HG03354 (cell line): Measurements from ENCODE around the gene CAPN9.
"Not testable (repeated sequence)": the region's sequence is repeated elsewhere in the genome, so short reads cannot be mapped to it uniquely, and the experiment has no call there.

ENCODE experiments used
- ATAC-seq: cut with Tn5 transposase; IDR thresholded peaks from one replicate; pipeline ENCODE4 v1.9.1; 2021; ENCODE audit warnings: mild to moderate bottlenecking; ENCODE audit not compliant: unreplicated experiment, poor library complexity, severe bottlenecking

Gene CAPN9

DNA sequence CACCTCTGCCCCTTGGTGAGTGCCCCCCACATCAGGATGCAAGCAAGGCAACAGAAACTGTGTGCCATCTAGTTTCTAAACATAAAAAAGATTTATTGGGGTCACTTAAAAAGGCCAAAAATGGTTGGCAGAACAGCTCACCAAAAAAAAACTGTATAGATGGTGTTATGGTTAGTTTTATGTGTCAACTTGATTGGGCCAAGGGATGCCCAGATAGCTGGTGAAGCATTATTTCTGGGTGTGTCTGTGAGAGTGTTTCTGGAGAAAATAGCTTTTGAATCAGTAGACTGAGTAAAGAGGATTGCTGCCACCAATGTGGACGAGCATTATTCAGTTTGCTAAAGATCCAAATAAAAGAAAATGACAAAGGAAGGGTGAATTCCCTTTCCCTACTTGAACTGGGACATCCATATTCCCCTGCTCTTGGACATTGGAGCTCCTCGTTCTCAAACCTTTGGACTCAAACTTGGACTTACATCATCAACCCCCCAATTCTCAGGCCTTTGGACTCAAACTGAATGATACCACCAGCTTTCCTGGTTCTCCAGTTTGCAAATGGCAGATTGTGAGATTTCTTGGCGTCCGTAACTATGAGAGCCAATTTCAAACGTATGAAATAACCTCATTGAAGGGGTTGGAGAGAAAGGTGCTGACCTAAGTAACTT lies 16.9 kb downstream of the CAPN9 start:
- no peak for ATAC-seq

DNA sequence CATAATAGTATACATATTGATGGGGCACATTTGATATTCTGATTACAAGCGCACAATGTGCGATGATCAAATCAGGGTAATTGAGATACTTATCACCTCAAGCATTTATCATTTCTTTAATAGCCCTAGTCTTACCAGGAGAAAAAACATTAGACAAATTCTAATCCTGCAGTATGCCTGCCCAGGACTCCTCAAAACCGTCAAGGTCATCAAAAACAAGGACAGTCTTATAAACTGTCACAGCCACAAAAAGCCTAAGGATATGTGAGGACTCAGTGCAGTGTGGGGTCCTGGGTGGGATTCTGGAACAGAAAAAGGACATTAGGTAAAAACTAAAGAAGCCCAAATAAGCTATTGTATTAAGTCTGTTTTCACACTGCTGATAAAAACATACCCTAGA lies 19.1 kb downstream of the CAPN9 start:
- ATAC-seq = no peak

DNA sequence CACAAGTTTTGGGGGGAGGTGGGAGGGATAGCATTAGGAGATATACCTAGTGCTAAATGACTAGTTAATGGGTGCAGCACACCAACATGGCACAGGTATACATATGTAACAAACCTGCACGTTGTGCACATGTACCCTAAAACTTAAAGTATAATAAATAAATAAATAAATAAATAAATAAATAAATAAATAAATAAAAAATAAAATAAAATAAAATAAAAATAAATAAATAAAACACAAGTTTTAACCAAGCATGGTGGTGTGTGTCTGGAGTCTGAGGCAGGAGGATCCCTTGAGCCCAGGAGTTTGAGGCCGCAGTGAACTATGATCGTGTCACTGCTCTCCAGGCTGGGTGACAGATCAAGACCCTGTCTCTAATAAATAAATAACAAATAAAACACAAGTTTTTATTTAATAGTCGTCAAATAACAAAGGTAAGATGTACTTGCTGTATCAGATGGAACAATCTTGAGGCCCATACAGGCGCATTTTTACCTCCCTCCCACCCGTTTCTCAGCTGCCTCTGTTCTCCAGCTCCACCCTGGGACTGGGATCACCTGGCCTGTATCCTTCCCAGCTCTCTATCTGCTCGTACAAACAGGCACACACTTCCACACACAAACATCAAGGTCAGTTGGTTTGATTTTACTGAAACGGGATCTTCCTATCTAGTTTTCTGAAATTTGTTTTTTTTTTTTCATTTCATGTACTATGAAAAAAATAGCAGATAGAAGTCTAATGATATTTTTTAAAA lies 20.8 kb downstream of the CAPN9 start:
- ATAC-seq = not testable (repeated sequence)

DNA sequence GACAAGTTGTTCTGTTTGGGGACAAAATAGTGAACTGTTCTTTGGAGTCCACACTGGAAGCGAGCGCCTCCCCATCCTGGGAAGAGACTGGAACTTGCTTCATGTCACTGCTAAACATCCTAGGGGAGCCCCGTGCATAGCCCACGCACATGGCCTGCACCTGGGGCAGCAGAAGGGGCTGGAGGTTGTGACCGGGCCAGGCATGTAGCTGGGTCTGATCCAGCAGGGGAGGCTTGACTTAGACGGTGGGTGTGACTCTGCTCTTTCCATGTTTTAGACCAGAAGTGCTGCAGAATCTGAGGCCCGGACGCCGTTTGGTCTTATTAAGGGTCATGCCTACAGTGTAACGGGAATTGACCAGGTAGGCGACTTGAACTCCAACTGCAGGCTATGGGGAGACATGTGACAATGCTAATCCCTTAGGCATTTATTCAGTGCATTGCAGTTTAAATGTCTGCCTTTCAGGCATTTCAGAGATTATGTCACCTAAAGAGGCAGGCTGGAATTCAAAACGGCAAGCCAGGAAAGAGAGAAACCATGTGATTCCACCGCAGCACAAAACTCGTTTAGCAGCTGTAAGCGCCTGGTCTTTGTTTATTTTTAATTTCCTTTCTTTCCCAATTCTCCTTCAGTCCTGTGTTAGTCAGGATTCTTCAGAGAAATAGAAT lies 21.8 kb downstream of the CAPN9 start:
- ATAC-seq = no peak

DNA sequence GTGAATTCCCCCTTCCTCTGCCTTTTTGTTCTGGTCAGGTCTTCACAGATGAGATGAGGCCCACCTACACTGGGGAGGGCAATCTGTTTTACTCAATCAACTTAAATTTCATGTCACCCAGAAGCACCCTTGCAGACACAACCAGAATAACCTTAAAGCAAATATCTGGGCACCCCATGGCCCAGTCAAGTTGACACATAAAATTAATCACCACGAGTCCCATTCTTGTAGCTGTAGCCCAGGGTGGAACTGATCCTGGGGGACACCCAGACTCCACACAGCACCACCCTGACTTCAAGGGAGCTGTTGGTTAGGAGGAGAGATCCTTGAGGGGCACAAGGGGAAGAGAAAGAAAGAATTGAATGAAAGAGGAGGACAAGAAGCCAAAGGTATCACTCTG lies 23.1 kb downstream of the CAPN9 start:
- no peak for ATAC-seq

DNA sequence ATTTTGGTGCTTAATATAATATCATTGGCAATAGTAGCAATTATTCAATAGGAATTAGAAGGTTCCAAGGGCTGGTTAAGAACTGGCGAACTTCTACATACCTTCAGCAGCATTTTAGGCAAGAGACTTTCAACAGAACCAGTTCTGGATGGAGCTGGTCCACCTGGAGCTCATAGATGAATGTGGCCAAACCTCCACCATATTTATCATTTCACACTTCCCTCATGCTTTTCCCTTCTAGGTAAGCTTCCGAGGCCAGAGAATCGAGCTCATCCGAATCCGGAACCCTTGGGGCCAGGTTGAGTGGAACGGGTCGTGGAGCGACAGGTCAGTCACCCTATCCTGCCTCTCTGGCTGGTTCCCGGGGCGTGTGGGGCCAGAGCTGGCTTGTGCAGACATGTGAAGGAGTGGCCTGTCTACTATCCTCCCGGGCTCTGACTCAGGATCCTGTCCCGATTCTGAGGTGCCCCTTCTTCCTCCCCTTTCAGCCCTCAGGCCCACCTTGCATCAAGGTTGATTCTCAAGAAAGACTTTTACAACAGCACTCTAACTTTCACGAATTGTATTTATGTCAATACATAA lies 24.7 kb downstream of the CAPN9 start:
- ATAC-seq = no peak

DNA sequence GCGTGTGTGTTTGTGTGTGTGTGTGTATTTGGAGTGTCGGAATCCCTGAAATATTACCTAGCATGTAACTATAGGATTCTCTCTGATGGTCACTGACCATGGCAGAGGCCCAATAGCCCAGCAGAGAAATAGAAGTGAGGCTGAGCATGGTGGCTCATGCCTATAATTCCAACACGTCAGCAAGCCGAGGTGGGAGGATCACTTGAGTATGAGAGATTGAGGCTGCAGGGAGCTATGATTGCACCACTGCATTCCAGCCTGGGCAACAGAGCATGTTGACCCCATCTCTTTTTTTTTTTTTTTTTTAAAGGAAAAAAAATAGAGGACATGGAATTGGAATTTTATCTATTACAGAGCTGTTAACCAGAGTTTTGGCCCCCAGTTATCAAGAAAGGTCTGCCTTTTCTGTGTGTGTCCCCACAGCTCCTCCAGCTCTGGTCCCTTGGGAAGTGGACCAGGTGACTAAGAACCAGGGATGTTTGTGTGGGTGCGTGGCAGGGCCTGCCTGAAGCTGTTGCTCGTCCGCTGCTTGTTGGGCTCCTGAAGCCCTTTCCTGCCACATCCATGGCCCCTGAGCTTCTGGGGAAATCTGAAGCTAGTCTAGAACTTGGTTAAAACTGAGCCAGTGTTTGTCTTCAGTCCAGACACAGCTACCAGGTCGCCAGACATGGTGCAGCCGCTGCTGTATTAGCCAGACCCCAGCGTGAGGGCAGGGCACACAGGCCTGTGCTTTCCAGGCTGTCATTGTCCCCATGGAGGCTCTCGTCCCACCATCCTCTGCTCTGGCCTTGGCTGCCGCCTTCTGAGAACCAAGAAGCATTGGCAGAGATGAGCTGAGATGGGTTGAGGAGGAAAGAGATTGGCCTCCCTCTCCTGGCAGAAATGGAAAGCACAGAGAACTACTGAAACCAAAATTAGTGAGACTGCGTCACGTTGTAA lies 25.5 kb downstream of the CAPN9 start:
- ATAC-seq = no peak

DNA sequence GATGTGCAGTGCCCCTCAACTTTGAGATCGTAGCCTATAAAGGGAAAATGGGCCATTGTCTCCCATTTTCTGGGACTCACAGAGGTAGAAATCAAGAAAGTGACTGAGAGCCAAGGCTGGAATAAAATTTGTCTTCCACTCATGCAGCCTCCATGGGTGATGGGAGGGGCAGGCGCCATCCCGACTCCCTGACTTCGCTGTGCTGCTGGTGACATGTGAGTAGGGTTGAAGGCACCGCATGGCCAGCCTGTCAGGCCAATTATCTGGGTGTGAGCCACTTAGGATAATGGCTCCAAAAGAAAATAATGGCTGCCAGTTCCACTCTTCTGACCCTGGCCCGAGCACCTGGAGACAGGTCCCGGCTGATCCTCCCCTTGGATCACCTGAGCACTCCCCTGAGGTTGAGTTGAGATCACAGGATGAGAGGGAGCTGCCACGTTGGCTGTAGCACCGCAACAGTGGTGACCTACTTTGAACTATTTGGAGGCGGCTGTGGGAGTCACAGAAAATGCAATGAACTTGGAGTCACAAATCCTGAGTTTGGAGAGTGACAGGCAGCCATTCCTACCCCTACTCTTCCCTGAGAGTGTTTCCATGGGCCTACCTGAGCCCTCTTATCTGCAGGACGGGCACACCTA lies 26.3 kb downstream of the CAPN9 start:
- ATAC-seq = no peak

DNA sequence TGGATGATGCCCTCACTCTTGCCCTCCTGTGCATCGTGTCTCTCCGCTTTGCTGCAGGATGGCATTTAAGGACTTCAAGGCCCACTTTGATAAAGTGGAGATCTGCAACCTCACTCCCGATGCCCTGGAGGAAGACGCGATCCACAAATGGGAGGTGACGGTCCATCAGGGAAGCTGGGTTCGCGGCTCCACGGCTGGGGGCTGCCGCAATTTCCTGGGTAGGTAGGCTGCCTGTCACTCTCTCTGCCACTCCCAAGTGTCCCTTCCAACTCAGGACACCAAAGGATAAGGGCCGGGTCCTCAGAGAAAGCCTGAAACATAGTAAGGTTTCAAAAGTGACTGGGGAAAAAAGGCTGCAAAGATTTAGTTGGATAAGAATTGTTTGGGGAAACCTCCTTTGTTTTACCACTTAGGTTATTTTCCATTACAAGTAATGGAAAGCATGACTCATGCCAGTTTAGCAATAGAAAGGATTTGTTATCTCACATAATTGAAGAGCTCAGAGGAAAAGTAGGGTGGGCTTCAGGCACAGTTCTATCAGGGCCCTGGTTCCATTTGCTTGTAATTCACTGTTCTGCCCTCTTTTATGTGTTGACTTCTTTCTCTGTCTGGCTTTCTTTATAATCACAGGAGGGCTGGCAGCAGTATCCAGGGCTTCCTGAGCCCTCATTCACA lies 31.9 kb downstream of the CAPN9 start:
- ATAC-seq = no peak

DNA sequence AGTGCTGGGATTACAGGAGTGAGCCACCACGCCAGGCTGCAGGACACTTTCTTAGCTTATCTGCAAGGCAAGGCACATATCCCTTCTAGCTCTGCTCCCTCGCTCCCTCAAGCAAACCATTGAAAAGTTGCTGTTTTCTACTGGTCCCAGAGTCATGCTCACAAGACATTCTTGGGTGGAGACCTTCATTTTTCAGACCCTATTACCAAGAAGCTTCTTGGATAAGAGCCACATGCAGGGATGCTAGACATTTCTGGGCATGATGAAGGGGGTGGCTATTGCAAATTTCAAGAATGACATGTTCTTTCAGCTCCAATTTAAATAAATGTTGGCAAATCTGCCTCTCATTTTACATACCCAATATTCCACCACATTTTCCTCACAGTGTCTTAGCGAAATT lies 33.9 kb downstream of the CAPN9 start:
- no peak for ATAC-seq

DNA sequence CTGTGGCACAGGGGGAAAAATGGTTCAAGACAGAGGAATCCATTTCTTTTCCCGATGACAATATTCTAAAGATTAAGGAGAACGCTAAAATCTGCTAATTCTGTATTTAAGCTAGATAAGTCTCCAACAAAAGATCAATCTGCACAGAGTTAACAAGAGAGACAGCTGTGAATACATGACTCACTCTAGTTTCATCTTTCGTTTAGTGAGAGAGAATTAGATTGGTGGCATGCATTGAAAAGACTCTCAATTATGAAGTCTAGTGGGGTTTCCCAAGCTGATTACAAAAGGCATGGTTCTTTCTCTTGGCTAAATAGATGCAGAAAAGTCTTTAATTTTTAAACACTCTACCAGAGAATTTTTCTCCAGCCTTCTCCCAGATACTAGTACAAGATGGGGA lies 34.4 kb downstream of the CAPN9 start:
- no peak for ATAC-seq

DNA sequence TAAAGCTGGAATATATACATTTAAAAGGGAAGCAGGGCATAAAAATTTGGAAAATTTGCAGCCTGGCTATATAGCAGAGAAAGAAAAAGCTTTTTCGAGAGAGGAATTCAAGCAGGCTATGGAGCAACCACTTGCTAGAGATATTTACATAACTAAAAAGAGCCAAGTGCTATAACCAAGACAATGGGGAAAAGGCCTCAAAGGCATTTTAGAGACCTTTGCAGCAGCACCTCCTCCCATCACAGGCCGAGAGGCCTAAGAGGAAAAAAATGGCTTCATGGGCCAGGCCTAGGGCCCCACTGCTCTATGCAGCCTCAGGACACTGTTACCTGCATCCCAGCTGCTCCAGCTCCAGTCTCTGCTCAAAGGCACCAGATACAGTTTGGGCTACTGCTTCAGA lies 37.0 kb downstream of the CAPN9 start:
- no peak for ATAC-seq

DNA sequence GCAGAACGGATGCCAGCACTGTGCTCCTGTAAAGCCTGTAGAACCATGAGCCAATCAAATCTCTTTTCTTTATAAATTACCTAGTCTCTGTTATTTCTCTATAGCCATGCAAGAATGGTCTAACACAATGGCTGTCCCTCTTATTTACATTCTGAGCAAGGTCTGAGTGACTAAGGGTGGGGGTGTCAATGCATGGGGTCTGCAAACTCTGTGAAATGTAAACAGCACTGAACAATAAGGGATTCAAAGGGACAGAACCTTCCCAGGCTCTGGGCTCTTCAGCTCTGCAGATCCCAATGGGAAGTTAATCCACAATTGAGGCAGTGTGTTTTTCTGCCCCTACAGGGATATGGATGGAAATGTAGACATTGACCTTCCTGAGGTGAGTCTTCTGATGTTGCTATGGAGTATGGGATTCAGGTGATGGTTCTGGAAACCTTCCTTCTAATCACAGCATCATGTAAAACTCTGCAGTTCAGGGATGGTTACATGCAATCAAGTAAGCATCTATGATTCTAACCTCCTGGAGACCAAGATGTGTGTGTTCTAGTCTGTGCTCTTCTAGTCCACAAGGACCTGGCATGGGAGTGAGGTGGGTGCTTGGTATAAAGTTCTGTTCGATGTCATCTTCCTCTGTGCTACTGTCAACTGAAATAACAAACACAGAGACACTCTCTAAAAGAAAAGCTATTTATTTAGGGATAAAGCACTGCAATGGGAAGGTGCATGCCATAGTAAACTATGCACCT lies 38.6 kb downstream of the CAPN9 start:
- no peak for ATAC-seq

DNA sequence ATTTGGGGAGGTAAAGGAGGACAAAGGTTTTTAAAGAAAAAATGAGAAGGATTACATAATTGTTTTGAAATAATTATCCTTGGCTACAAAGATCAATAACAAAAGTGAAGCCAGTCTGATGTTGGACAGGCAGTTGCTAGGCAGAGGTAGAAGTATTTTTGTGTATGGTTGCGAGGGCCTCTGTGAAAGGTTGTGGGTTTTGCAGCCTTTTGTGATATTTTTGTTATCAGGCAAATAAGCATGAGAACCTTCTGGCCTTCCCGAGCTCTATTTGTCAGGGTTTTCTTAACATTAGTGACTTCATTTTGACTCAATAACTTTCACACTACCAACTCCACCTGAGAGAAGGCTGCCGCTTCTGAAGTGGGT lies 39.2 kb downstream of the CAPN9 start:
- no peak for ATAC-seq

DNA sequence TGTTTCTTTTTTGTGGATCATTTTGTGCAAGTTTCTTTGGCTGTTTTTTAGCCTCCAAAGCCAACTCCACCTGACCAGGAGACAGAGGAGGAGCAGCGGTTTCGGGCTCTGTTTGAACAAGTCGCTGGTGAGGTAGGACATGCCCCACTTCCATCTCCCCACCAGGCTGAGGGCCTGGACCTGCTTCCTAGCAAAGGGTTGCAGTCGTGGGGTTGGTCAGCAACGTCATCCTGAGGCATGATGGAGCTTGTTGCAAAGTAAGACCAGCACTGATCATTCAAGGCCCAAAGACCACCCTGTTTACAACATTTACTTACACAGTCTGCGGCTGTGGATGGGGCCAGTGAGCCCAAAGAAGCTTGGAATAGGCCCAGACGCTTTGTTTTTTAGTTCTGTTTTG lies 40.3 kb downstream of the CAPN9 start:
- ATAC-seq = no peak

DNA sequence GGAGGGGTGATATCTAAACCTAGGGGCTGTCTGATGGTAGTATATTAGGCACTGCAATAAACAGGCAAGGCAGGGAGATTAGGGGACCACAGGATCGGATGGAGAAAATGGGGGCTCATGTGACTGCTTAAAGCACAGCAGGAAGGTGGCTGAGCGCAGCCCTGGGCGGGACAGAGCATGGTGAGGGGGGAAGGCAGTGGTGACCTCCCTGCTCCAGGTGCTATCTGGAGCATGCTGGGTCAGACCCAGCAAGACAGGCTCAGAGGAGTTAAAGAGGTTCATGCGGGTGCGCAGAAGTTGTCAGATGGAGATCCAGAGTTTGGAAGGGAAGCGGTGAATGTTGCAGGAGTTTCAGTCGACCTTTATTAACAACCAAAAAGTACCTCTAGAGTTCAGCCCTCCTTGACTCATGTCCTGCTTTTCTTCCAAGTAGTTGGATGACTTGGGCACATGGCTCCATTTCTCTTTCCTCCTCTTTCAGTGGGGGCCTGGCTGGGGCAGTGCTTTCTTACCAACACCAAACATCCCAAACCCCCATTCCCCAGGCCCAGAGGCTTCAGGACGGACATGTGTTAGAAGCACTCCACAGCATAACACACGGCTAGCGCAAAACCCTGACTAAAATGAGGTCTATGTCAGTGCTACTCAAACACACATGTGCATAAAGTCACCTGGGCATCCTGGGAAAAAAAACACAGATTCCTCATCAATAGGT lies 41.5 kb downstream of the CAPN9 start:
- no peak for ATAC-seq

DNA sequence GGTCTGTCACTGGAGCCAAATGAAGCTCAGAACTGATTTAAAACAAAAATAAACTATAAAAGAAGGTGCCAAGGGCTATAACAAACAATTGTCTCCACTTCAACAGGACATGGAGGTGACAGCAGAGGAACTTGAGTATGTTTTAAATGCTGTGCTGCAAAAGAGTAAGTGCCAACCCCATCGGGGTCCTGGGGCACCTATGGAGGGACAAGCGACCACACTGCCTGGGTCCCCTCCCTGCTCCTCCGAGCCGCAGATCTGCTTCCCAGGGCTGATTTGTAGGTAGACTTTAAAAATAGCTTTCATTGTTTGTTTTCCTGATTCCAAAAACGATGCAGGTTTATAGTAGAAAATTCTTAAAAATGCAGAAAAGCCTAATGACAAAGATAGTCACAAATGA lies 42.8 kb downstream of the CAPN9 start:
- ATAC-seq = no peak
